HG02588 (cell line): ENCODE results near the gene CLSTN3.

ENCODE experiments used
- ATAC-seq: cut with Tn5 transposase; IDR thresholded peaks from one replicate; pipeline ENCODE4 v1.9.1; 2021; ENCODE audit warnings: mild to moderate bottlenecking, moderate library complexity; ENCODE audit not compliant: unreplicated experiment

The CLSTN3 gene

GRCh38 chr12:7146906-7147305 is 16.7 kb downstream of the CLSTN3 start:
- ATAC-seq = no peak

- ATAC-seq = no peak
These were observed 20.2 kb downstream of the CLSTN3 start for GRCh38 chr12:7150356-7150755.

GRCh38 chr12:7150841-7151240 is 20.7 kb downstream of the CLSTN3 start:
- no peak for ATAC-seq

DNA sequence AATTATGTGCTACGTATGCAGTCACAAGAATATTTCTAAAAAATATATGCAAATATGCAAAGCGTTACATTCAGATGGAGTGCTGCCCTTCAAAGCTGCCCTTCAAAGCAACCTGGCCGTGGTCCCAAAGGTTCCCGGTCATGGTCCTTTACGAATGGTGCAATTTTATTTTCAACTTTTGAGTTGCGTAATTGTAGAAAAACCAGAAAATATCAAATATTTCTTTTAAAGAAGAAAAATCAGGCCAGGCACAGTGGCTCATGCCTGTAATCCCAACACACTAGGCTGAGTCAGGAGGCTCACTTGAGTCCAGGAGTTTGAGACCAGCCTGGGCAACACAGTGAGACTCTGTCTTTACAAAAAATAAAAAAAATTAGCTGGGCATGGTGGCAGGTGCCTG is 21.4 kb downstream of the CLSTN3 start:
- ATAC-seq = no peak

DNA sequence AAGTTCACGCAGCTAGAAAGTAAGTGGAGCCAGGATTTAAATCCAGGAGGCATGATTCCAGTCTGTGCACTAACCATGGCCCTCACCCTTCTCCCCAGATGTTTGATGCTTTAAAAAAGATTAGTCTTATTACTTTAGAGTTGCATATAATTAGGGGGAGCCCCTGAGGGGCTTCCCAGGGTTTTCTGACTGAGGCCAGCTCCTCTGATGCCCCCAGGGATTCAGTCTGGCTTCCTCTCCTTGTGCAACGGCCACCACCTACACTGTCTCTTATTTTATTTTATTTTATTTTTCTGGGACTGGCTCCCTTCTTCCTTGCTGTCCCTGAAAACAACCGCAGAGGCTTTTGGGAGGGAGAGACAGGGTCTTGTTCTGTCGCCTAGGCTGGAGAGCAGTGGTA is 22.6 kb downstream of the CLSTN3 start:
- ATAC-seq = no peak

- ATAC-seq = no peak
These were observed 23.9 kb downstream of the CLSTN3 start for GRCh38 chr12:7154042-7154441.

DNA sequence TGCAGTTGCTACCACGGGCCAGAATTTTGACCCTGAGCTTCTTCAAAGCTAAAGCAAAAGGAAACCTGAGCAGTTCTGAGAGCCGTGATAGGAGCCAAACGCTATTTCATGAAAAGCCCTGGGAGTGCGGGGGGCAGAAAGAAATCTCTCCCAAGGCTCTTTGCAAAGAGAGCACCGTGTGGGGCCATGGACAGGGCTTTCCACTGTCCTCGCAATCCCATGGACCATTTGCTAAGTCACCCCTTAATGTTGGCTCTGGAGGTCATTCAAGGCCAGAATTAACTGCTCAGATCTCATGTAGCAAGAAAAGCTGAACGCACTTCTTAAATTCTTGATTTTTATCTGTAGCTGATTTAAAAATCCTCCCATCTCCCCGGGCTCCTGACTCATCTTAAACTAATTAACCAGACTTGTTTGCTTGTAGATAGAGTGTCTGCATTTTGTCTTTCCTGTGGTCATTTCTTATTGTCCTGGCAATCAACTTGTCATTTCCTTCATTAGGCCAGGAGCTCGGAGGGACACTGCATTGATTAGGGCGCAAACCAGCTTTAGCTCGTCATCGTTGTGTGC is 24.8 kb downstream of the CLSTN3 start:
- no peak for ATAC-seq

GRCh38 chr12:7155471-7156034 is 25.4 kb downstream of the CLSTN3 start:
- ATAC-seq = no peak

GRCh38 chr12:7156259-7157197 is 26.4 kb downstream of the CLSTN3 start:
- no peak for ATAC-seq

DNA sequence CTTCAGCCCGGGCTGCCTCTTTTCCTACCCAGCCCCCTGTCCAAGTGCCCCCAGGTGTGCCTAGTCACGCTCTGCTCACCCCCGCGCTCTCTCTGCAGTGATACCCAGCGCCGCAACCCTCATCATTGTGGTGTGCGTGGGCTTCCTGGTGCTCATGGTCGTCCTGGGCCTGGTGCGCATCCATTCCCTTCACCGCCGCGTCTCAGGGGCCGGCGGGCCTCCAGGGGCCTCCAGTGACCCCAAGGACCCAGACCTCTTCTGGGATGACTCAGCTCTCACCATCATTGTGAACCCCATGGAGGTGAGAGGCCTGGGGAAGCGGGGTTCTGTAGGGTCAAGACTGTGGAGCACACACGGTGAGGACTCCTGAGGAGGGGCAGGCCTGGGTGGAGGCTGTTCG is 27.2 kb downstream of the CLSTN3 start:
- ATAC-seq = no peak

- ATAC-seq = no peak
These were observed 28.8 kb downstream of the CLSTN3 start for GRCh38 chr12:7158781-7159609.

DNA sequence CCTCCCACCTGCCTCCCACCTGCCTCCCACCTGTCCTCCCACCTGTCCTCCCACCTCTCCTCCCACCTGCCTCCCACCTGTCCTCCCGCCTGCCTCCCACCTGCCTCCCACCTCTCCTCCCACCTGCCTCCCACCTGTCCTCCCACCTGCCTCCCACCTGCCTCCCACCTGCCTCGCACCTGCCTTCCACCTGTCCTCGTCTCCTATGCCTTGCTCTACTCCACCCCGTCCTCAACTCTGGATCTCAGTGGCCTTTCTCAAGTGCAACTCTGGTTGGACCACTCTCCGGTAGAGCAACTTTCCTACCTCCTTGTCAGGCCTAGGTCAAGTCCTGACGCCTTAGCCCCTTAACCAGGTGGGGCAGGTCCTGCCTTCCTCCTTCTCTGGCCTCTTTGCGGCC is 30.0 kb downstream of the CLSTN3 start:
- no peak for ATAC-seq

DNA sequence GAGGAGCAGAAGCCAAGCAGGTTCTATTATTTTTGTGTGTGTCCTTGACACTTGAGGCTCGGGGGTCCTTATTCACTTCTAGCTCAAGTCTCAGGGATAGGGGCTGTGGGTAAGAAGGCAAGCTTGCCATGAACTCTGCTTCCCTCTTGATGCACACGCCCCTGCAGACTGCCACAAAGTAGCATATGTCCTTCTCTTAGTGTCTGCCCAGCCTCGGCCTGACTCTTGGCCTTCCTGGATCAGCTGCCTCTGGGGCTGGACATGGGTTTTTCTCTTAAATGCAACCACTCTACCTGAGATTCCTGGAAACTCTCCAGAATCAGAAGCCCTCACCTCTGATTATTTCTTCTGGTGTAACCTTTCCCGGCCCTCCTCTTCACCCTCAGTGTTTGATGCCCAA is 31.2 kb downstream of the CLSTN3 start:
- ATAC-seq = no peak

DNA sequence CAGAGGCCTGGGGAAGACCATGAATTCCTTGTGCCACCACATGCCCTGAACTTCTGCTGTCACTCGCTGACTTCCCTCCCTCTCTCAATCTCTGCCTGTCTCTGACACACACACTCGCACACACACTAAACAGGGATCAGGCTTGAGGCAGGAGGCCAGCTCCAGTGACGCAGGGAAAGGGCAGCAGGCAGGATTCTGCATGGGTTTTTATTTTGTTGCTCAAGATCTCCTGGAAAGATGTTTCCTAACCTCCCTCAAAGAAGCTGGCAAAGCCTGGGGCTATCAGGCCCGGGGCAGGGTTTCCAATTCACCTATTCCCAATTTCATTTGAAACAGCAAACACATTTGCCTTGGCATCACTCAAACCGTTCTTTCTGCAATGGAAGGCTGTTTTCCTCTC is 31.6 kb downstream of the CLSTN3 start:
- ATAC-seq = no peak

GRCh38 chr12:7162691-7163114 is 32.5 kb downstream of the CLSTN3 start:
- ATAC-seq = no peak

GRCh38 chr12:7169951-7170350 is 39.8 kb downstream of the CLSTN3 start:
- no peak for ATAC-seq

DNA sequence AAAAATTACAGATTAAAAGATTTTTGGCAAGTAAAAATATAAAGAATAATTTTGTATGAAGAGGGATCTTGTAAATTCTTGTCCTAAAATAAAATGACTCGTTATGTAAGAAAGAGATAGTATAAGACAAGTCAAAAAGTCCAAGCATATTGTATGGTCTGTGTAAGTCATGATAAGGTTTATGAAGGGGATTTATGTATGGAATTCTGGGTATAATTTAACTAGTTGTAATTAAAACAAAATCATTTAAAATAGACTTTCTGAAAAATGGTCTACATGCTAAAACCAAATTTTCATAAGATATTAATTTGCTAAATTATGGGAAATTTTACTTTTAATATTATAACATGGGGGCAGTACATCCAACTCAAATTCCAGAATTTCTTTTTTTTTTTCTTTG is 41.7 kb downstream of the CLSTN3 start:
- ATAC-seq = no peak

- no peak for ATAC-seq
These were observed 45.3 kb downstream of the CLSTN3 start for GRCh38 chr12:7175493-7175892.

GRCh38 chr12:7176595-7176994 is 46.4 kb downstream of the CLSTN3 start:
- no peak for ATAC-seq

DNA sequence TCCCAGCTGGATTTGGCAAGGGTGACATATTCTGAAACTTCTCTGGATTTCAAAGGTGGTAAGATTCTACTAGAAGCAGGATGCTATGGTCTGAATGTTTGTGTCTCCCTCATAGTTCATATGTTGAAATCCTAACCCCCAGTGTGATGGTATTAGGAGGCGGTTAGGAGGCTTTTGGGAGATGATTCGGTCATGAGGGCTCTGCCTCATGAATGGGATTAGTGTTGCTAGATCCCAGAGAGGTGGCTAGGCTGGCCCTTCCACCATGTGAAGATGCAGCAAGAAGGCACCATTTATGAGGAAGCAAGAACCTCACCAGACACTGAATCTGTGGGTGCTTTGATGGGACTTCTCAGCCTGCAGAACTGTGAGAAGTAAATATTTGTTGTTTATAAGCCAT is 48.3 kb downstream of the CLSTN3 start:
- ATAC-seq = no peak

DNA sequence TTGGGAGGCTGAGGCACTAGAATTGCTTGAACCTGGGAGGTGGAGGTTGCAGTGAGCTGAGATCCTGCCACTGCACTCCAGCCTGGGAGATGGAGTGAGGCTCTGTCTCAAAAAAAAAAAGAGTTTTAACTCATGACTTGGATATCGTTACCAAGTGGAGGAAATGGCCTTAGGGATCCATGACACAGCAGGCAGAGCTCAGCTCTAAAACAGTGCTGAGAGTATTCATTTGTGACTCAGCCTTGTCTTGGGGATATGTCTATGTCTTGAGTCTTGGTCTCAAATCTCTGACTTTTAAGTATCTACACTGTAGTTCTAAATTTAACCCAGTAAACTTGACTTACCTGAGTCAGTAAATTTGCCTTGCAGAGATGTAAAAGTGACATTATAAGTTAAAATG is 50.5 kb downstream of the CLSTN3 start:
- no peak for ATAC-seq
